Keratinocyte (primary cell): ENCODE measurements around the gene SPDYE3. TPM values are rescaled to one million over a fixed set of nuclear protein-coding genes. Genes with fewer than 3 reads are reported as not detected.
"Not testable (repeated sequence)": the region's sequence is repeated elsewhere in the genome, so short reads cannot be mapped to it uniquely, and the experiment has no call there.

Experiments
- DNase-seq: peaks from one replicate; pipeline ENCODE4 v3.0.0-alpha.2; 2011; ENCODE audit warnings: low read depth, missing footprints, low spot score
- FAIRE-seq: peaks from 2 replicates; lab custom pipeline; 2011; peaks lifted over from hg19 to GRCh38; lab: Jason Lieb, UNC
- H2AFZ ChIP-seq: 2 replicates; pipeline ENCODE4 v1.6.0; 2012; ENCODE audit warnings: low read length, control low read depth, inconsistent platforms; ENCODE audit not compliant: control insufficient read depth
- H3K27ac ChIP-seq: 2 replicates; pipeline ENCODE4 v1.5.1; 2011; ENCODE audit warnings: low read length; ENCODE audit not compliant: control insufficient read depth, insufficient read depth
- H3K27me3 ChIP-seq: 3 replicates; pipeline ENCODE4 v1.6.0; 2011; ENCODE audit warnings: low read length; ENCODE audit not compliant: control insufficient read depth, insufficient read depth; ENCODE audit errors: extremely low read depth
- H3K36me3 ChIP-seq, 2 experiments: 2 replicates in 1 of 2; 3 replicates in 1 of 2; pipeline ENCODE4 v1.5.1; 2011; ENCODE audit warnings: low read length in 2 of 2, mild to moderate bottlenecking in 1 of 2; ENCODE audit not compliant: control insufficient read depth in 2 of 2, insufficient read depth in 2 of 2; ENCODE audit errors: extremely low read depth in 1 of 2
- H3K4me1 ChIP-seq: 3 replicates; pipeline ENCODE4 v1.5.1; 2011; ENCODE audit warnings: low read length; ENCODE audit not compliant: control insufficient read depth, insufficient read depth; ENCODE audit errors: extremely low read depth
- H3K4me2 ChIP-seq: 3 replicates; pipeline ENCODE4 v1.6.0; 2011; ENCODE audit warnings: low read depth, low read length; ENCODE audit not compliant: control insufficient read depth, insufficient read depth; ENCODE audit errors: extremely low read depth
- H3K4me3 ChIP-seq, 3 experiments: fragments of 200-600 bp in 1 of 3; sonication (generic) in 1 of 3; 2 replicates in 2 of 3; 3 replicates in 1 of 3; pipeline ENCODE4 v1.5.1; 2011 to 2016; ENCODE audit warnings: low read length in 3 of 3, mild to moderate bottlenecking in 3 of 3, control low read depth in 2 of 3, inconsistent platforms in 1 of 3, low read depth in 1 of 3, mixed read lengths in 1 of 3, mixed run types in 1 of 3, moderate library complexity in 1 of 3; ENCODE audit not compliant: control insufficient read depth in 2 of 3, insufficient read depth in 2 of 3; ENCODE audit errors: extremely low read depth in 1 of 3
- H3K79me2 ChIP-seq: 2 replicates; pipeline ENCODE4 v1.6.0; 2012; ENCODE audit warnings: low read length; ENCODE audit not compliant: control insufficient read depth, insufficient read depth
- H3K9ac ChIP-seq: 3 replicates; pipeline ENCODE4 v1.6.0; 2011; ENCODE audit warnings: low read length; ENCODE audit not compliant: control insufficient read depth, insufficient read depth; ENCODE audit errors: extremely low read depth
- H3K9me1 ChIP-seq: 3 replicates; pipeline ENCODE4 v1.6.0; 2011; ENCODE audit warnings: low read length; ENCODE audit not compliant: control insufficient read depth, insufficient read depth; ENCODE audit errors: extremely low read depth
- H3K9me3 ChIP-seq: 2 replicates; pipeline ENCODE4 v1.5.1; 2012; ENCODE audit warnings: low read depth, low read length; ENCODE audit not compliant: control insufficient read depth
- H4K20me1 ChIP-seq: 3 replicates; pipeline ENCODE4 v1.6.0; 2011; ENCODE audit warnings: low read length; ENCODE audit not compliant: control insufficient read depth, insufficient read depth; ENCODE audit errors: extremely low read depth
- dilution Hi-C: fragments of 300-500 bp; cut with MboI; formaldehyde crosslinking; loops from one replicate; pipeline ENCODE4 v1.7.0; 2020; ENCODE audit warnings: low sequenced_read_pairs; ENCODE audit not compliant: extremely low pct_ligation_motif_present
- polyA plus RNA-seq, 5 experiments: library from polyadenylated mRNA; depleted of rRNA in 3 of 5; stranded (reverse) in 3 of 5; stranded (forward) in 1 of 5; unstranded in 1 of 5; fragments of >200 nt; gene quantifications; 1 replicate in 1 of 5; 2 replicates in 3 of 5; 3 replicates in 1 of 5; pipeline versions ENCODE4 v1.2.1 to v1.2.3, GENCODE V29; 2011 to 2012; ENCODE audit warnings: missing spikeins in 2 of 5, low read depth in 1 of 5, low replicate concordance in 1 of 5

SPDYE3 gene
- polyA plus RNA-seq, 1 donor (not counting 4 experiments of a cell fraction or from before 2014, with no cell fraction given): not detected

DNA sequence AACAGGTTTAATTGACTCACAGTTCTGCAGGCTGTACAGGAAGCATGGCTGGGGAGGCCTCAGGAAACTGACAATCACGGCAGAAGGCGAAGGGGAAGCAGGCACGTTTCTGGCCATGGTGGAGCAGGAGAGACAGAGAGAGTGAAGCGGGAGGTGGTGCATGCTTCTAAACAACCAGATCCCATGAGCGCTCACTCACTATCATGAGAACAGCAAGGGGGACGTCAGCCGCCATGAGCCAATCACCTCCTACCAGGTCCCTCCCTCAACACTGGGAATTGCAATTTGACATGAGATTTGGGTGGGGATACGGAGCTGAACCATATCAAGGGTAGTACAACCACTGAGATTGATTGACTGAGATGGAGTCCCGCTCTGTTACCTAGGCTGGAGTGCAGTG is 18.2 kb downstream of the SPDYE3 start:
- H3K4me1 ChIP-seq, DNase-seq, dilution Hi-C loops, H4K20me1 ChIP-seq, H3K4me2 ChIP-seq, H3K27me3 ChIP-seq, H2AFZ ChIP-seq, H3K4me3 ChIP-seq, H3K9me3 ChIP-seq, H3K9ac ChIP-seq, H3K36me3 ChIP-seq, H3K9me1 ChIP-seq, H3K27ac ChIP-seq, FAIRE-seq, H3K79me2 ChIP-seq: not testable (repeated sequence)

DNA sequence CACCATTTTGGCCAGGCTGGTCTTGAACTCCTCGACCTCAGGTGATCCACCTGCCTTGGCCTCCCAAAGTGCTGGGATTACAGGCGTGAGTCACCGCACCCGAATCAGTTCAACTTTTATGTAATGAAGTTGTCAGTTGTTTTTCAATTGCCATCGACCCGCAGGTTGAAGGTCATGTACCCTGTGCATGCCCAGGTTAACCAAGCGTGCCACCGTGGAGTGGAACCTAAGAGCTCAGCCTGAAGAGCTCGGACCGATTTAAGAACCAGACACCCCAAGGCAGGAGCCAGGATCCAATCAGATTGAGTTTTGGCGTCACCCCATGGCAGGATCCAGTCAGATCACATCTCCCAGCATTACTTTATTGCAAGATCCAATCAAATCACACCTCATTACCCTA is 19.4 kb downstream of the SPDYE3 start:
- FAIRE-seq, H3K79me2 ChIP-seq, H3K4me1 ChIP-seq, H3K4me2 ChIP-seq, H3K9me3 ChIP-seq, H3K27me3 ChIP-seq, H3K4me3 ChIP-seq, H2AFZ ChIP-seq, dilution Hi-C loops, DNase-seq, H3K9me1 ChIP-seq, H3K27ac ChIP-seq, H3K9ac ChIP-seq, H4K20me1 ChIP-seq, H3K36me3 ChIP-seq: not testable (repeated sequence)

DNA sequence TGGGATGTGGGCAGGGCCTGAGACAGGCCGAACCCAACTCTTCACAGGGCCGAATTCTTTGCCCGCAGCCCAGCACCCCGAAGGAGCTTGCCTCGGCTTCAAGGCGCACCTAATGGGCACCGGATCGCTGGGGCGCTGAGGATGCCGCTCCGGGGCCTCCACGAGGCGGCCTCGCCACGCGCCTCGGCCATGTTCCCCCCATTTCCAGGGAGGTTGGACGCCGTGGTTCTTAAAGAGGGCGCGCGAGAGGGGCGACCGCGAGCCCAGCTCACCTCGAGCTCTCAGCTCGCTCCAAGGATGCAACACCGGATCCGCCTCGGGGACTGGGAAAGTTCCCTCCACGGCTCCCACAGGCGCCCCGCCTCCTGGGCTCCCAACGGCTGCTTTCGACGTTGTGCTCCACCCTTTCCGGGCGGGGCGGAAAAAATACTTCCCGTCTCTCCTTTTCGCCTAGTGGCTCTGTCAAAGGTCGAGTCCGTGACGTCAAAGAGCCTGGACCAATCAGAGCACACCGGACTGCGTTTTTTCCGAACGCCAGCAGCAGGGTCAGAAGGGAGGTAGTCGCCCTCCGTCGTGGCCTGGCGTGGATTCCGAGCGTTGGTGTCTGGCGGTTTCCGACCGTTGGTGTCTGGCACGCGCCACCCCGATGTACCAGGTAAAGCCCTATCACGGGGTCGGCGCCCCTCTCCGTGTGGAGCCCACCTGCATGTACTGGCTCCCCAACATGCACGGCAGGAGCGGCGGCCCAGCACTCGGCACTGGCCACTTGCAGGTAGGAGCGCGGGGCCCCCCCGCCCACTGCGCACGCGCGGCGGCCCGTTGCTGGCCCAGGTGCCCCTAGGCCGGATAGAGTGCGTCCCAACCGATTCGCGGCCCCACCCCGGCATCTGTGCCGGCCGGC is 28.3 kb downstream of the SPDYE3 start:
- H3K9me3 ChIP-seq, H3K9me1 ChIP-seq, H4K20me1 ChIP-seq, H3K36me3 ChIP-seq, FAIRE-seq, H3K27me3 ChIP-seq, dilution Hi-C loops: not testable (repeated sequence)
- Histone ChIP-seq H3K27ac (peak overlapping the region; percentile 76), H3K4me1 (peaks cover 11% of the 10 kb centered on the region), H3K4me2 (peak overlapping the region; percentile 27), H3K79me2 (peaks cover 13% of the 10 kb centered on the region), H2AFZ (peak overlapping the region; percentile 88), H3K9ac (peak overlapping the region; percentile 81), H3K4me3 (peak overlapping the region; percentile 59 to 73 (median 62))
- DNase-seq: peak; percentile 81

DNA sequence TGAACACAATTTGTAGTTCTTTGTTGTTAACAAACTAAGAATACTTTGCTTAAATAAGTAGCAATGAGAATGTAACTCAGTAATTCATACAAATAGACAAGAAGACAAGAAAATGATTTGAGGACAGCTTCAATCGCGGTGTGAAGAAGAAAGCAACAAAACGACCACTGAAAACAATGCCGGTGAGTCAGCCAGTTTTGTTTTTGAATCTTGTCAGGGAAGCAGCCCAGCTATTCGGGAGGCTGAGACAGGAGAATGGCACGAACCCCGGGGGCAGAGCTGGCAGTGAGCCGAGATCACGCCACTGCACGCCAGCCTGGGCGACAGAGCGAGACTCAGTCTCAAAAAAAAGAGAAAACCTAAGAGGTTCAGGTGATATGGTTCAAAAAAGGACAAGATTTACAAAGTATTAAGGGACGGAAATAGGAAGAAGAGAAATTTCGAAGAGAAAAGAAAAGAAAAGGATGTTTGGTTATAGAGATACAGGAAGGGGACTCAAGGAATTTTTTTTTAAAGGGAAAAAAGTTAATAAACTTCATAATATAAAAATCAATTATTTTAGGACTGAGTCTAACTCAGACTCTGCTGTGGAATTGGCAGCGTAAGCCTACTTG is 30.7 kb downstream of the SPDYE3 start:
- peaks cover 11% of the 10 kb centered on the region for H4K20me1 ChIP-seq
- H3K9ac ChIP-seq: peak overlapping the region; percentile 36
- dilution Hi-C loops, H2AFZ ChIP-seq, H3K9me3 ChIP-seq, DNase-seq, FAIRE-seq, H3K9me1 ChIP-seq, H3K4me3 ChIP-seq, H3K27me3 ChIP-seq: not testable (repeated sequence)
- peaks cover 2 to 12% of the 10 kb centered on the region in 2 experiments for H3K36me3 ChIP-seq
- H3K4me1 ChIP-seq: peaks cover 22% of the 10 kb centered on the region
- peaks cover 32% of the 10 kb centered on the region for H3K79me2 ChIP-seq
- peak overlapping the region; percentile 46 for H3K4me2 ChIP-seq
- peak overlapping the region; percentile 51 for H3K27ac ChIP-seq
